K562 (cell line): Measurements from ENCODE around the gene HSD17B12. TPM values are rescaled to one million over a fixed set of nuclear protein-coding genes. Genes with fewer than 3 reads are reported as not detected.

Source experiments
- BACH1 ChIP-seq: fragments of 200-800 bp; sonication (Bioruptor generic); IDR thresholded peaks from 2 replicates; pipeline ENCODE4 v1.6.1; 2016; ENCODE audit warnings: missing genetic modification characterization, missing compliant biosample characterization
- BRCA1 ChIP-seq, 2 experiments: fragments of 450-650 bp in 1 of 2; sonication (generic) in 1 of 2; formaldehyde crosslinking in 1 of 2; IDR thresholded peaks; 2 replicates each; pipeline versions ENCODE4 v1.5.0 to v1.6.1; 2017 to 2020; ENCODE audit warnings: mild to moderate bottlenecking in 1 of 2, missing genetic modification reagents in 1 of 2
- FOXK2 ChIP-seq, 2 experiments: fragments of 450-650 bp; IDR thresholded peaks in 1 of 2; conservative IDR thresholded peaks in 1 of 2; 2 replicates each; pipeline ENCODE4 v1.6.1; 2016; ENCODE audit warnings: low read depth in 2 of 2, mild to moderate bottlenecking in 1 of 2
- HDAC3 ChIP-seq: fragments of 450-650 bp; IDR thresholded peaks from 2 replicates; pipeline ENCODE4 v1.6.1; 2018; ENCODE audit warnings: borderline replicate concordance, mild to moderate bottlenecking, moderate library complexity; ENCODE audit not compliant: partially characterized antibody
- ILK ChIP-seq: fragments of 450-650 bp; IDR thresholded peaks from 2 replicates; pipeline ENCODE4 v1.6.1; 2016; ENCODE audit warnings: missing genetic modification characterization, low read depth, mild to moderate bottlenecking, missing compliant biosample characterization, moderate library complexity, borderline replicate concordance
- MAFK ChIP-seq: IDR thresholded peaks from 2 replicates; pipeline ENCODE4 v1.6.1; 2011; ENCODE audit warnings: low read length, improper control_type of control experiment
- SIX5 ChIP-seq, 2 experiments: IDR thresholded peaks; 2 replicates each; pipeline ENCODE4 v1.6.1; 2011; ENCODE audit warnings: low read length in 2 of 2, borderline replicate concordance in 1 of 2, low read depth in 1 of 2, mild to moderate bottlenecking in 1 of 2, moderate library complexity in 1 of 2; ENCODE audit not compliant: insufficient read depth in 1 of 2
- ZFX ChIP-seq: sonication (generic); formaldehyde crosslinking; IDR thresholded peaks from 2 replicates; pipeline ENCODE4 v1.8.0; 2022; ENCODE audit warnings: mild to moderate bottlenecking, missing genetic modification reagents, moderate library complexity
- ZNF766 ChIP-seq: fragments of 200-800 bp; sonication (Bioruptor generic); conservative IDR thresholded peaks from 2 replicates; pipeline ENCODE4 v1.6.1; 2016; ENCODE audit warnings: missing genetic modification characterization, missing compliant biosample characterization
- polyA plus RNA-seq, 8 experiments: library from polyadenylated mRNA; depleted of rRNA in 4 of 8; stranded (reverse) in 5 of 8; unstranded in 3 of 8; fragments of >200 nt; fragmentation: Nextera tagmentation in 2 of 8; fragmentation: Illumina TruSeq in 1 of 8; extraction: Ambion mirVana in 2 of 8; extraction: Trizol in 1 of 8; gene quantifications; 2 replicates each; pipeline versions ENCODE4 v1.2.1 to v1.2.3, GENCODE V29; 2011 to 2014; ENCODE audit warnings: inconsistent platforms in 1 of 8, missing spikeins in 1 of 8
- total RNA-seq, 7 experiments: library from RNA; depleted of rRNA in 6 of 7; stranded (reverse); fragments of >200 nt in 6 of 7; fragmentation: Illumina TruSeq in 2 of 7; extraction: Trizol in 2 of 7; gene quantifications; 2 replicates each; pipeline versions ENCODE4 v1.2.1 to v1.2.3, GENCODE V29; 2011 to 2021; ENCODE audit warnings: low replicate concordance in 1 of 7
- TF ChIP-seq, protein P1 (sequence below): fragments of 450-650 bp; IDR thresholded peaks from 2 replicates; pipeline ENCODE4 v1.6.1; 2016; ENCODE audit warnings: mild to moderate bottlenecking
- TF ChIP-seq, protein P2 (sequence below): fragments of 450-650 bp; conservative IDR thresholded peaks from 2 replicates; pipeline ENCODE4 v1.6.1; 2016; ENCODE audit warnings: missing genetic modification characterization, low read depth, mild to moderate bottlenecking, missing compliant biosample characterization, moderate library complexity
- TF ChIP-seq, protein P3 (sequence below), 2 experiments: IDR thresholded peaks; 2 replicates each; pipeline ENCODE4 v1.6.1; 2012; ENCODE audit warnings: improper control_type of control experiment in 2 of 2, low read depth in 2 of 2, low read length in 2 of 2, borderline replicate concordance in 1 of 2
- TF ChIP-seq, protein P4 (sequence below): sonication (generic); formaldehyde crosslinking; IDR thresholded peaks from 2 replicates; pipeline ENCODE4 v1.8.0; 2022; ENCODE audit warnings: mild to moderate bottlenecking, missing genetic modification reagents

HSD17B12 gene
- total and polyA plus RNA-seq, 9 of the 15 experiments (the other 6 are each of a cell fraction or from before 2014, with no cell fraction given) = 9.1 to 34.5 (median 23.3) TPM

DNA sequence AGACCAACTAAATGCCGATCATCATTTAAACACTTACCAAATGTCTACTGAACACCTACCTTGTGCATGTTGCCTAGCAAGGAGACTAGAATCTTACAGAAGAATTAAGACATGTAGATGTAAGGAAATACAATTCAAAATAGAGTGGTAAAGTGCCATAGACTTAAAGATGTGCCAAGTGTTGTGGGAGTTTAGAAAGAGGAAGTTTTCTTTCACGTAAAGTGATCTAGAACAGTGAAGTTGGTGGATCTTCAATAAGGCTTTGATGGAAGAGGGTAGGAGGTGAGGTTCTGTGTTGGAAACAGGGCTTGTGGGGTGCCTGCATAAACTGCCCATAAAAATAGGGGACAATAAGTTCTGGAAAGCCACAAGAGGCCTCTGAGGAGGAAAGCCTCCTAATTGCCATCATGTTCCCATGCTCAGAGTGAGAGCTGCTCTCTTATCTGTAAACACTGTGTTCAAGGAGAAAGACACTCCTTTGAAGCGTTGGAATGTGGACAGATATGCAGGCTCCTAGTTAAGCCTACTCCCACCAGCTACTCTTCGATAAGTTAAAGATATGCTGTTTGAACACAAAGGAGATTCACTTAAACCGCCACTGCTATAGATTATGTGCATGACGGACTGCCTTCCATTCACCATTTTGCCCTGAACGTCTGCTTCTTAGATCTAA is 66.7 kb downstream of the HSD17B12 start (continued):
- TF ChIP-seq, protein P1, sequence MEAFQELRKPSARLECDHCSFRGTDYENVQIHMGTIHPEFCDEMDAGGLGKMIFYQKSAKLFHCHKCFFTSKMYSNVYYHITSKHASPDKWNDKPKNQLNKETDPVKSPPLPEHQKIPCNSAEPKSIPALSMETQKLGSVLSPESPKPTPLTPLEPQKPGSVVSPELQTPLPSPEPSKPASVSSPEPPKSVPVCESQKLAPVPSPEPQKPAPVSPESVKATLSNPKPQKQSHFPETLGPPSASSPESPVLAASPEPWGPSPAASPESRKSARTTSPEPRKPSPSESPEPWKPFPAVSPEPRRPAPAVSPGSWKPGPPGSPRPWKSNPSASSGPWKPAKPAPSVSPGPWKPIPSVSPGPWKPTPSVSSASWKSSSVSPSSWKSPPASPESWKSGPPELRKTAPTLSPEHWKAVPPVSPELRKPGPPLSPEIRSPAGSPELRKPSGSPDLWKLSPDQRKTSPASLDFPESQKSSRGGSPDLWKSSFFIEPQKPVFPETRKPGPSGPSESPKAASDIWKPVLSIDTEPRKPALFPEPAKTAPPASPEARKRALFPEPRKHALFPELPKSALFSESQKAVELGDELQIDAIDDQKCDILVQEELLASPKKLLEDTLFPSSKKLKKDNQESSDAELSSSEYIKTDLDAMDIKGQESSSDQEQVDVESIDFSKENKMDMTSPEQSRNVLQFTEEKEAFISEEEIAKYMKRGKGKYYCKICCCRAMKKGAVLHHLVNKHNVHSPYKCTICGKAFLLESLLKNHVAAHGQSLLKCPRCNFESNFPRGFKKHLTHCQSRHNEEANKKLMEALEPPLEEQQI = peak; percentile 74; the same call in 1 of the 2 replicates
- peak; percentile 51 for TF ChIP-seq HDAC3
- no peak for TF ChIP-seq ILK (tag)
- TF ChIP-seq SIX5 (IDR thresholded peaks at IDR 0.05; ENCODE audit: borderline replicate concordance in 1 of 2, insufficient read depth in 1 of 2, low read depth in 1 of 2, low read length in 2 of 2) = no peak
- TF ChIP-seq ZNF766 (CRISPR knock-in tag) = peak; percentile 39; the same call in 1 of the 2 replicates
- no peak for TF ChIP-seq BACH1 (tag)
- TF ChIP-seq, protein P2, sequence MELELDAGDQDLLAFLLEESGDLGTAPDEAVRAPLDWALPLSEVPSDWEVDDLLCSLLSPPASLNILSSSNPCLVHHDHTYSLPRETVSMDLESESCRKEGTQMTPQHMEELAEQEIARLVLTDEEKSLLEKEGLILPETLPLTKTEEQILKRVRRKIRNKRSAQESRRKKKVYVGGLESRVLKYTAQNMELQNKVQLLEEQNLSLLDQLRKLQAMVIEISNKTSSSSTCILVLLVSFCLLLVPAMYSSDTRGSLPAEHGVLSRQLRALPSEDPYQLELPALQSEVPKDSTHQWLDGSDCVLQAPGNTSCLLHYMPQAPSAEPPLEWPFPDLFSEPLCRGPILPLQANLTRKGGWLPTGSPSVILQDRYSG (tag) = no peak
- TF ChIP-seq MAFK = no peak
- TF ChIP-seq, protein P3, sequence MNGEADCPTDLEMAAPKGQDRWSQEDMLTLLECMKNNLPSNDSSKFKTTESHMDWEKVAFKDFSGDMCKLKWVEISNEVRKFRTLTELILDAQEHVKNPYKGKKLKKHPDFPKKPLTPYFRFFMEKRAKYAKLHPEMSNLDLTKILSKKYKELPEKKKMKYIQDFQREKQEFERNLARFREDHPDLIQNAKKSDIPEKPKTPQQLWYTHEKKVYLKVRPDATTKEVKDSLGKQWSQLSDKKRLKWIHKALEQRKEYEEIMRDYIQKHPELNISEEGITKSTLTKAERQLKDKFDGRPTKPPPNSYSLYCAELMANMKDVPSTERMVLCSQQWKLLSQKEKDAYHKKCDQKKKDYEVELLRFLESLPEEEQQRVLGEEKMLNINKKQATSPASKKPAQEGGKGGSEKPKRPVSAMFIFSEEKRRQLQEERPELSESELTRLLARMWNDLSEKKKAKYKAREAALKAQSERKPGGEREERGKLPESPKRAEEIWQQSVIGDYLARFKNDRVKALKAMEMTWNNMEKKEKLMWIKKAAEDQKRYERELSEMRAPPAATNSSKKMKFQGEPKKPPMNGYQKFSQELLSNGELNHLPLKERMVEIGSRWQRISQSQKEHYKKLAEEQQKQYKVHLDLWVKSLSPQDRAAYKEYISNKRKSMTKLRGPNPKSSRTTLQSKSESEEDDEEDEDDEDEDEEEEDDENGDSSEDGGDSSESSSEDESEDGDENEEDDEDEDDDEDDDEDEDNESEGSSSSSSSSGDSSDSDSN (IDR thresholded peaks at IDR 0.05; ENCODE audit: borderline replicate concordance in 1 of 2, low read depth in 2 of 2, low read length in 2 of 2) = no peak
- TF ChIP-seq, protein P4, sequence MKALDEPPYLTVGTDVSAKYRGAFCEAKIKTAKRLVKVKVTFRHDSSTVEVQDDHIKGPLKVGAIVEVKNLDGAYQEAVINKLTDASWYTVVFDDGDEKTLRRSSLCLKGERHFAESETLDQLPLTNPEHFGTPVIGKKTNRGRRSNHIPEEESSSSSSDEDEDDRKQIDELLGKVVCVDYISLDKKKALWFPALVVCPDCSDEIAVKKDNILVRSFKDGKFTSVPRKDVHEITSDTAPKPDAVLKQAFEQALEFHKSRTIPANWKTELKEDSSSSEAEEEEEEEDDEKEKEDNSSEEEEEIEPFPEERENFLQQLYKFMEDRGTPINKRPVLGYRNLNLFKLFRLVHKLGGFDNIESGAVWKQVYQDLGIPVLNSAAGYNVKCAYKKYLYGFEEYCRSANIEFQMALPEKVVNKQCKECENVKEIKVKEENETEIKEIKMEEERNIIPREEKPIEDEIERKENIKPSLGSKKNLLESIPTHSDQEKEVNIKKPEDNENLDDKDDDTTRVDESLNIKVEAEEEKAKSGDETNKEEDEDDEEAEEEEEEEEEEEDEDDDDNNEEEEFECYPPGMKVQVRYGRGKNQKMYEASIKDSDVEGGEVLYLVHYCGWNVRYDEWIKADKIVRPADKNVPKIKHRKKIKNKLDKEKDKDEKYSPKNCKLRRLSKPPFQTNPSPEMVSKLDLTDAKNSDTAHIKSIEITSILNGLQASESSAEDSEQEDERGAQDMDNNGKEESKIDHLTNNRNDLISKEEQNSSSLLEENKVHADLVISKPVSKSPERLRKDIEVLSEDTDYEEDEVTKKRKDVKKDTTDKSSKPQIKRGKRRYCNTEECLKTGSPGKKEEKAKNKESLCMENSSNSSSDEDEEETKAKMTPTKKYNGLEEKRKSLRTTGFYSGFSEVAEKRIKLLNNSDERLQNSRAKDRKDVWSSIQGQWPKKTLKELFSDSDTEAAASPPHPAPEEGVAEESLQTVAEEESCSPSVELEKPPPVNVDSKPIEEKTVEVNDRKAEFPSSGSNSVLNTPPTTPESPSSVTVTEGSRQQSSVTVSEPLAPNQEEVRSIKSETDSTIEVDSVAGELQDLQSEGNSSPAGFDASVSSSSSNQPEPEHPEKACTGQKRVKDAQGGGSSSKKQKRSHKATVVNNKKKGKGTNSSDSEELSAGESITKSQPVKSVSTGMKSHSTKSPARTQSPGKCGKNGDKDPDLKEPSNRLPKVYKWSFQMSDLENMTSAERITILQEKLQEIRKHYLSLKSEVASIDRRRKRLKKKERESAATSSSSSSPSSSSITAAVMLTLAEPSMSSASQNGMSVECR (CRISPR knock-in tag) = no peak
- no peak for TF ChIP-seq BRCA1 (IDR thresholded peaks at IDR 0.05)
- no peak for TF ChIP-seq BRCA1 (CRISPR knock-in tag; IDR thresholded peaks at IDR 0.05)
- peak; percentile 57 to 71; a peak in 3 of 4 replicates for TF ChIP-seq FOXK2 (conservative IDR thresholded peaks at IDR 0.05 in 1 of 2, IDR thresholded peaks at IDR 0.05 in 1 of 2; ENCODE audit: low read depth in 2 of 2)
- TF ChIP-seq ZFX (CRISPR knock-in tag) = 0 out of 2 replicates have a peak, but pooled peaks have one; percentile 20
